NB4 (cell line): ENCODE results near the gene POLR1B.

Source experiments
- CTCF ChIP-seq: IDR thresholded peaks from one replicate; pipeline ENCODE4 v1.5.1; 2012; ENCODE audit warnings: low read depth, low read length
- MYC ChIP-seq: IDR thresholded peaks from 2 replicates; pipeline ENCODE4 v1.6.1; 2011; ENCODE audit warnings: low read depth, low read length
- POLR2A ChIP-seq: IDR thresholded peaks from 2 replicates; pipeline ENCODE4 v1.6.1; 2011; ENCODE audit warnings: mild to moderate bottlenecking; ENCODE audit not compliant: insufficient read length; ENCODE audit errors: extremely low read depth

- TF ChIP-seq CTCF (no peak), MYC (no peak), POLR2A (no peak)
Observed at GRCh38 chr2:112493858-112494648, 48.2 kb upstream of the POLR1B start.
